Measurements from ENCODE around the gene PACSIN1. TPM values are rescaled to one million over a fixed set of nuclear protein-coding genes. Genes with fewer than 3 reads are reported as not detected.

The PACSIN1 gene
- total RNA-seq, 1 donor from 2014 or later, result 0.41 TPM

GRCh38 chr6:34553750-34554149 lies 87.9 kb downstream of the PACSIN1 start:
- Mint-ChIP-seq H3K4me1 (peaks cover 30% of the 10 kb centered on the region), H3K9me3 (no peaks in the 10 kb centered on the region), H3K27ac (peak overlapping the region; percentile 65), H3K4me3 (no peak overlapping the region), H3K27me3 (ENCODE audit: insufficient read depth, low read depth) (peaks cover 4% of the 10 kb centered on the region), H3K36me3 (no peaks in the 10 kb centered on the region)
- no peak overlapping the region for H2AFZ ChIP-seq (replicated peaks)
- no peak overlapping the region for H3K4me2 ChIP-seq
- no peaks in the 10 kb centered on the region for H3K27me3 ChIP-seq
- no peak for TF ChIP-seq EZH2 (IDR thresholded peaks at IDR 0.05)
- TF ChIP-seq CTCF (IDR thresholded peaks at IDR 0.05), result no peak
- no peak for TF ChIP-seq EZH2phosphoT487 (IDR thresholded peaks at IDR 0.05)
- H3K4me1 ChIP-seq, result peaks cover 5% of the 10 kb centered on the region
- no peak overlapping the region for H3K27ac ChIP-seq
- H3K36me3 ChIP-seq, result no peaks in the 10 kb centered on the region
- H3F3A ChIP-seq (ENCODE audit: low read depth), result no peaks in the 10 kb centered on the region
- H3K9me3 ChIP-seq (ENCODE audit: low read depth), result no peaks in the 10 kb centered on the region
- no peak overlapping the region for H3K9ac ChIP-seq
- H3K79me2 ChIP-seq (ENCODE audit: low read depth), result no peaks in the 10 kb centered on the region
- no peak for DNase-seq (ENCODE audit: low spot score)
- no peaks in the 10 kb centered on the region for H4K20me1 ChIP-seq (ENCODE audit: low read depth)
- no peak overlapping the region for H3K4me3 ChIP-seq

GRCh38 chr6:34554291-34555006 lies 88.6 kb downstream of the PACSIN1 start:
- H2AFZ ChIP-seq (replicated peaks), result no peak overlapping the region
- no peak overlapping the region for H3K27ac ChIP-seq
- Mint-ChIP-seq H3K36me3 (no peaks in the 10 kb centered on the region), H3K27me3 (ENCODE audit: insufficient read depth, low read depth) (peaks cover 4% of the 10 kb centered on the region), H3K27ac (peak overlapping the region; percentile 65), H3K4me3 (no peak overlapping the region), H3K9me3 (no peaks in the 10 kb centered on the region), H3K4me1 (peaks cover 26% of the 10 kb centered on the region)
- H3K36me3 ChIP-seq, result no peaks in the 10 kb centered on the region
- H3K4me2 ChIP-seq, result no peak overlapping the region
- H4K20me1 ChIP-seq (ENCODE audit: low read depth), result no peaks in the 10 kb centered on the region
- H3K9me3 ChIP-seq (ENCODE audit: low read depth), result no peaks in the 10 kb centered on the region
- H3K4me3 ChIP-seq, result no peak overlapping the region
- H3K9ac ChIP-seq, result no peak overlapping the region
- H3K4me1 ChIP-seq, result peaks cover under 1% of the 10 kb centered on the region
- no peak for DNase-seq (ENCODE audit: low spot score)
- H3K79me2 ChIP-seq (ENCODE audit: low read depth), result no peaks in the 10 kb centered on the region
- no peaks in the 10 kb centered on the region for H3K27me3 ChIP-seq
- no peaks in the 10 kb centered on the region for H3F3A ChIP-seq (ENCODE audit: low read depth)
- TF ChIP-seq CTCF (IDR thresholded peaks at IDR 0.05) (no peak), EZH2 (IDR thresholded peaks at IDR 0.05) (no peak), EZH2phosphoT487 (IDR thresholded peaks at IDR 0.05) (no peak)

GRCh38 chr6:34555007-34555322 lies 89.1 kb downstream of the PACSIN1 start:
- no peak overlapping the region for H3K4me3 Mint-ChIP-seq
- Histone ChIP-seq H2AFZ (replicated peaks) (no peak overlapping the region), H3K9ac (no peak overlapping the region), H3K9me3 (ENCODE audit: low read depth) (no peaks in the 10 kb centered on the region), H3F3A (ENCODE audit: low read depth) (no peaks in the 10 kb centered on the region), H3K27ac (no peak overlapping the region), H3K4me3 (no peak overlapping the region), H4K20me1 (ENCODE audit: low read depth) (no peaks in the 10 kb centered on the region), H3K27me3 (no peaks in the 10 kb centered on the region), H3K79me2 (ENCODE audit: low read depth) (no peaks in the 10 kb centered on the region), H3K36me3 (no peaks in the 10 kb centered on the region), H3K4me1 (peaks cover 2% of the 10 kb centered on the region), H3K4me2 (no peak overlapping the region)
- TF ChIP-seq EZH2phosphoT487 (IDR thresholded peaks at IDR 0.05) (no peak), CTCF (IDR thresholded peaks at IDR 0.05) (no peak)
- H3K27me3 Mint-ChIP-seq (ENCODE audit: insufficient read depth, low read depth), result peaks cover 4% of the 10 kb centered on the region
- H3K9me3 Mint-ChIP-seq, result no peaks in the 10 kb centered on the region
- peaks cover 29% of the 10 kb centered on the region for H3K4me1 Mint-ChIP-seq
- DNase-seq (ENCODE audit: low spot score), result no peak
- H3K27ac Mint-ChIP-seq, result peak overlapping the region; percentile 60
- no peaks in the 10 kb centered on the region for H3K36me3 Mint-ChIP-seq

Measured in neural progenitor cell (in vitro differentiated cells).